RWPE1 (cell line): ENCODE results near the gene CCDC121.

Source experiments
- CTCF ChIA-PET: fragments of 350-600 bp; sonication (Branson Sonifier 250); formaldehyde crosslinking; extraction: SDS; loops from one replicate; lab custom pipeline; 2021; lab: Yijun Ruan, JAX
- POLR2A ChIA-PET: fragments of 400-600 bp; formaldehyde crosslinking; extraction: SDS; loops from one replicate; lab custom pipeline; 2020; ENCODE audit warnings: antibody characterized with exemption; ENCODE audit not compliant: low non-redundant PET; lab: Yijun Ruan, JAX
- DNase-seq: peaks from one replicate; pipeline ENCODE4 v3.0.0; 2012; ENCODE audit warnings: low spot score
- H3K27ac ChIP-seq: fragments of 450-650 bp; 2 replicates; pipeline ENCODE4 v1.5.1; 2017
- TF ChIP-seq, protein P1 (sequence below): fragments of 450-650 bp; conservative IDR thresholded peaks from 2 replicates; pipeline ENCODE4 v1.5.1; 2017; ENCODE audit warnings: low read depth, mild to moderate bottlenecking

The CCDC121 gene

DNA sequence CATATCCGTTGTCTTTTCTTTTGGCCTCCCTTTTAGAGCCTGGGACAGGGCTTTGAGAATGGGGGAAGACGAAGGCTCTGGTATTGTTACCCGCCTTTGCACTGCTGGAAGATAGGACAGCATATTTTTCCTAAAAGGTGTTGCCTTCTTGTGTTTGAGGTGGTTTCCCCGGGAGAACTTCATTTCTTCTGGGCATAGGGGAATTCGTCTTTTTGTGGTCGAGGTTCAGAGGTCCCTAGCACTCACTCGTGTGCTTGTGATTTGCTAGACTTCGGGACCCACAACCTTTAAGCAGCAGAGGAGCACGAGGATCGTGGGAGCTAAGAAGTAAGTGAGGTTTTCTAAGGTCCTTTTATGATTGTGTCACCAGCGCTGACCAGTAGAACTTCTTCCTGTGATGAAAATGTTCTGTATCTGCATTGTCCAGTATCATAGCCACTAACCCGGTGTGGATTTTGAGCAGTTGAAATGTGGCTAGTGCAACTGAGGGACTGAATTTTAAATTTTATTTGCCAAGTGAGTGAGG is 45.4 kb downstream of the CCDC121 start:
- peak overlapping the region; percentile 72 for H3K27ac ChIP-seq
- TF ChIP-seq, protein P1, sequence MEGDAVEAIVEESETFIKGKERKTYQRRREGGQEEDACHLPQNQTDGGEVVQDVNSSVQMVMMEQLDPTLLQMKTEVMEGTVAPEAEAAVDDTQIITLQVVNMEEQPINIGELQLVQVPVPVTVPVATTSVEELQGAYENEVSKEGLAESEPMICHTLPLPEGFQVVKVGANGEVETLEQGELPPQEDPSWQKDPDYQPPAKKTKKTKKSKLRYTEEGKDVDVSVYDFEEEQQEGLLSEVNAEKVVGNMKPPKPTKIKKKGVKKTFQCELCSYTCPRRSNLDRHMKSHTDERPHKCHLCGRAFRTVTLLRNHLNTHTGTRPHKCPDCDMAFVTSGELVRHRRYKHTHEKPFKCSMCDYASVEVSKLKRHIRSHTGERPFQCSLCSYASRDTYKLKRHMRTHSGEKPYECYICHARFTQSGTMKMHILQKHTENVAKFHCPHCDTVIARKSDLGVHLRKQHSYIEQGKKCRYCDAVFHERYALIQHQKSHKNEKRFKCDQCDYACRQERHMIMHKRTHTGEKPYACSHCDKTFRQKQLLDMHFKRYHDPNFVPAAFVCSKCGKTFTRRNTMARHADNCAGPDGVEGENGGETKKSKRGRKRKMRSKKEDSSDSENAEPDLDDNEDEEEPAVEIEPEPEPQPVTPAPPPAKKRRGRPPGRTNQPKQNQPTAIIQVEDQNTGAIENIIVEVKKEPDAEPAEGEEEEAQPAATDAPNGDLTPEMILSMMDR: no peak
- POLR2A ChIA-PET: no interaction called here
- DNase-seq: no peak
- CTCF ChIA-PET: no interaction called here

DNA sequence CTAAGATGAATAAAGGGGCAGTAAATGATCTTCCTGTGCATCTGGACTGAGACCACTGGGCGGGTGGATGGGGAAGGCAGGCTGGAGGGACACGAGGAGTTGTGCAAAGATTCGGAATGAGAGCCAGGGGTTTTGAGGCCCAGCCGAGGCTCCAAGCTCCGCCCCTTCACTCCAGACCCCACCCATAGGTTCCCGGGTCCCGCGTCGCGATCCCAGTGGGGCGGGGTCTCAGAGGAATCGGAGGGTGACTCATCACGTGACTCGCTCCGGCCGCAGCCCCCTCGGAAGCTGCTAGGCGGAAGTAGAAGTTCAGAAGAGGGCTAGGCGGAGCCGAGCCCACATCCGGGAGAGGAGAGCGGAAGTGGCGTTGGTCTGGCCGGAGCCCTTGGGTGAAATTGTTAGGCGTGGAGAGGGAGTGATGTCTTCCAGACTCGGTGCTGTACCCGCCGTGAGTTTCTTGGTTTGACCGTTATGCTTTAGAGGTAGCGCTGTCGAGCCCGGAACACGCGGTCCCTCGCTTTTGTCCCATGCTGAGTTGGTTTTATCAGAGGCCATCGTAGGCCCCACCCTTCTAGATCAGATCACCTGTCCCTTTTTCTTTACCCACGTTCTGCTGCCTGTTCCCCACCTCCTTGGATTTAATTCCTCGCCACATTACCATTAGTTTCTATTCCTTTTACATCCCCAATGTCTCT is 46.0 kb downstream of the CCDC121 start, which contains the start of gene ZNF512:
Gene ZNF512, plus strand, starts transcription at position 348 of the 695 bp plus-strand sequence. Its CDS starts 71 bp downstream, at position 419.
- ChIA-PET CTCF (no interaction called here), POLR2A (interaction anchor here (0.6 kb wide), 1 partner anchor 19 kb away, joined by 3 read pairs; no protein-coding TSS in a partner anchor)
- TF ChIP-seq, protein P1: no peak
- DNase-seq: peak; percentile 85
- H3K27ac ChIP-seq: peak within 1 kb of the TSS; percentile 72

DNA sequence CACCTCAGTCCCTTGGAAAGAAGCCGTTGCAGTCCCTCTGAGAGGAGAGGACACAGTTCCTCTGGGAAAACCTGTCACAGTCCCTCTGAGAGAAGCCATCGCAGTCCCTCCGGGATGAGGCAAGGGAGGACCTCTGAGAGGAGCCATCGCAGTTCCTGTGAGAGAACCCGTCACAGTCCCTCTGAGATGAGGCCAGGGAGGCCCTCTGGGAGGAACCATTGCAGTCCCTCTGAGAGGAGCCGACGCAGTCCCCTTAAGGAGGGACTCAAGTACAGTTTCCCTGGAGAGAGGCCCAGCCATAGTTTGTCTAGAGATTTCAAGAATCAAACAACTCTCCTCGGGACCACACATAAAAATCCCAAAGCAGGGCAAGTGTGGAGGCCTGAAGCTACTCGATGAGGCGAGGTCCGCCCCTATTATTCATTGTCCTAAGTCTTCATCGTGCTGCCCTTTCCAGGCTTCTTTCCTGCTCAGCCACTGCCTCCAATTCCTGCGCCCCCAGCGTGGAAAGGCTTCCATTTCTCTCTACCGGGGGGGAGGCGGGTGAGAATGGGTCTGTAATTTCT is 46.6 kb downstream of the CCDC121 start:
- no peak for DNase-seq
- TF ChIP-seq, protein P1: no peak
- ChIA-PET POLR2A (interaction anchor here (0.6 kb wide), 1 partner anchor 19 kb away, joined by 3 read pairs; no protein-coding TSS in a partner anchor), CTCF (no interaction called here)
- peak overlapping the region; percentile 72 for H3K27ac ChIP-seq

DNA sequence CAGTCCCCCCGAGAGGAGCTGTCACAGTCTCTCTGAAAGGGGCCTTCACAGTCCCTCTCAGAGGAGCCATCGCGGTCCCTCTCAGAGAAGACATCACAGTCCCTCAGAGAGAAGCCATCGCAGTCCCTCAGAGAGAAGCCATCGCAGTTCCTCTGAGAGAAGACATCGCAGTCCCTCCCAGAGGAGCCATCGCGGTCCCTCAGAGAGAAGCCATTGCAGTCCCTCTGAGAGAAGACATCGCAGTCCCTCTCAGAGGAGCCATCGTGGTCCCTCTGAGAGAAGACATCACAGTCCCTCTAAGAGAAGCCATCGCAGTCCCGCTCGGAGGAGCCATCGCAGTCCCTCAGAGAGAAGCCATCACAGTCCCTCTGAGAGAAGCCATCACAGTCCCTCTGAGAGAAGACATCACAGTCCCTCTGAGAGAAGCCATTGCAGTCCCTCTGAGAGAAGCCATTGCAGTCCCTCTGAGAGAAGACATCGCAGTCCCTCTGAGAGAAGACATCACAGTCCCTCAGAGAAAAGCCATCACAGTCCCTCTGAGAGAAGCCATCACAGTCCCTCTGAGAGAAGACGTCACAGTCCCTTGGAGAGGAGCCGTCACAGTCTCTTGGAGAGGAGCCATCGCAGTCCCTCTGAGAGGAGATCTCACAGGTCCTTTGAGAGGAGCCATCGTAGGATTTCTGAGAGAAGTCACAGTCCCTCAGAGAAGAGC is 47.2 kb downstream of the CCDC121 start:
- TF ChIP-seq, protein P1: no peak
- no peak overlapping the region for H3K27ac ChIP-seq
- ChIA-PET CTCF (no interaction called here), POLR2A (no interaction called here)
- no peak for DNase-seq
